H1 (cell line): ENCODE results near the gene ZNF462.

Source experiments
- BRCA1 ChIP-seq: IDR thresholded peaks from 2 replicates; pipeline ENCODE4 v1.6.1; 2012; ENCODE audit warnings: low read depth, low read length, improper control_type of control experiment
- CEBPB ChIP-seq: IDR thresholded peaks from 2 replicates; pipeline ENCODE4 v1.6.1; 2012; ENCODE audit warnings: low read depth, low read length
- CHD1 ChIP-seq: IDR thresholded peaks from 2 replicates; pipeline ENCODE4 v1.6.1; 2012; ENCODE audit warnings: low read depth, low read length, improper control_type of control experiment
- EP300 ChIP-seq, 2 experiments: IDR thresholded peaks; 1 replicate in 1 of 2; 2 replicates in 1 of 2; pipeline ENCODE4 v1.6.1; 2011 to 2012; ENCODE audit warnings: low read depth in 2 of 2, low read length in 2 of 2, mild to moderate bottlenecking in 2 of 2, borderline replicate concordance in 1 of 2, inconsistent platforms in 1 of 2, moderate library complexity in 1 of 2
- HDAC2 ChIP-seq, 2 experiments: fragments of 300-600 bp in 1 of 2; sonication (generic) in 1 of 2; IDR thresholded peaks; 2 replicates each; pipeline ENCODE4 v1.6.1; 2011 to 2012; ENCODE audit warnings: low read depth in 2 of 2, low read length in 2 of 2, mild to moderate bottlenecking in 2 of 2, moderate library complexity in 2 of 2, borderline replicate concordance in 1 of 2, inconsistent platforms in 1 of 2
- NANOG ChIP-seq: IDR thresholded peaks from 2 replicates; pipeline ENCODE4 v1.6.1; 2011; ENCODE audit warnings: low read length, low read depth, mild to moderate bottlenecking, inconsistent platforms; ENCODE audit not compliant: insufficient read depth, poor library complexity, severe bottlenecking
- POLR2A ChIP-seq, 2 experiments: IDR thresholded peaks; 1 replicate in 1 of 2; 2 replicates in 1 of 2; pipeline ENCODE4 v1.6.1; 2011; ENCODE audit warnings: low read depth in 2 of 2, low read length in 2 of 2, mild to moderate bottlenecking in 2 of 2; ENCODE audit errors: control extremely low read depth in 1 of 2
- POLR2AphosphoS5 ChIP-seq: IDR thresholded peaks from 2 replicates; pipeline ENCODE4 v1.6.1; 2011; ENCODE audit warnings: low read depth, low read length
- RFX5 ChIP-seq: IDR thresholded peaks from 2 replicates; pipeline ENCODE4 v1.6.1; 2011; ENCODE audit warnings: low read depth, low read length, improper control_type of control experiment, borderline replicate concordance
- ZNF274 ChIP-seq: IDR thresholded peaks from 2 replicates; pipeline ENCODE4 v1.7.0; 2012; ENCODE audit warnings: low read length, borderline replicate concordance; ENCODE audit errors: extremely low read depth
- TF ChIP-seq, protein P1 (sequence below), 3 experiments: IDR thresholded peaks; 1 replicate in 2 of 3; 2 replicates in 1 of 3; pipeline versions ENCODE4 v1.5.1 to v1.6.1; 2011; ENCODE audit warnings: low read length in 3 of 3, mild to moderate bottlenecking in 3 of 3, inconsistent platforms in 2 of 3, low read depth in 1 of 3, moderate library complexity in 1 of 3; ENCODE audit not compliant: insufficient read depth in 1 of 3; ENCODE audit errors: control extremely low read depth in 1 of 3
- TF ChIP-seq, protein P2 (sequence below): IDR thresholded peaks from 2 replicates; pipeline ENCODE4 v1.6.1; 2012; ENCODE audit warnings: inconsistent platforms

- TF ChIP-seq, protein P1, sequence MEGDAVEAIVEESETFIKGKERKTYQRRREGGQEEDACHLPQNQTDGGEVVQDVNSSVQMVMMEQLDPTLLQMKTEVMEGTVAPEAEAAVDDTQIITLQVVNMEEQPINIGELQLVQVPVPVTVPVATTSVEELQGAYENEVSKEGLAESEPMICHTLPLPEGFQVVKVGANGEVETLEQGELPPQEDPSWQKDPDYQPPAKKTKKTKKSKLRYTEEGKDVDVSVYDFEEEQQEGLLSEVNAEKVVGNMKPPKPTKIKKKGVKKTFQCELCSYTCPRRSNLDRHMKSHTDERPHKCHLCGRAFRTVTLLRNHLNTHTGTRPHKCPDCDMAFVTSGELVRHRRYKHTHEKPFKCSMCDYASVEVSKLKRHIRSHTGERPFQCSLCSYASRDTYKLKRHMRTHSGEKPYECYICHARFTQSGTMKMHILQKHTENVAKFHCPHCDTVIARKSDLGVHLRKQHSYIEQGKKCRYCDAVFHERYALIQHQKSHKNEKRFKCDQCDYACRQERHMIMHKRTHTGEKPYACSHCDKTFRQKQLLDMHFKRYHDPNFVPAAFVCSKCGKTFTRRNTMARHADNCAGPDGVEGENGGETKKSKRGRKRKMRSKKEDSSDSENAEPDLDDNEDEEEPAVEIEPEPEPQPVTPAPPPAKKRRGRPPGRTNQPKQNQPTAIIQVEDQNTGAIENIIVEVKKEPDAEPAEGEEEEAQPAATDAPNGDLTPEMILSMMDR (IDR thresholded peaks at IDR 0.05; ENCODE audit: control extremely low read depth in 1 of 3, insufficient read depth in 1 of 3, low read depth in 1 of 3, low read length in 3 of 3) = no peak
- TF ChIP-seq RFX5 (no peak), POLR2A (IDR thresholded peaks at IDR 0.05; ENCODE audit: control extremely low read depth in 1 of 2, low read depth in 2 of 2, low read length in 2 of 2) (no peak), POLR2AphosphoS5 (no peak), CEBPB (no peak), BRCA1 (no peak), CHD1 (no peak), HDAC2 (IDR thresholded peaks at IDR 0.05; ENCODE audit: borderline replicate concordance in 1 of 2, low read depth in 2 of 2, low read length in 2 of 2) (no peak), ZNF274 (no peak), NANOG (no peak), EP300 (IDR thresholded peaks at IDR 0.05; ENCODE audit: borderline replicate concordance in 1 of 2, low read depth in 2 of 2, low read length in 2 of 2) (no peak)
- TF ChIP-seq, protein P2, sequence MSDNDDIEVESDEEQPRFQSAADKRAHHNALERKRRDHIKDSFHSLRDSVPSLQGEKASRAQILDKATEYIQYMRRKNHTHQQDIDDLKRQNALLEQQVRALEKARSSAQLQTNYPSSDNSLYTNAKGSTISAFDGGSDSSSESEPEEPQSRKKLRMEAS = no peak
Measured at GRCh38 chr9:106927916-106928315, 65.0 kb downstream of the ZNF462 start.
